GM19438 (cell line): ENCODE results near the gene NSL1.

ENCODE experiments used
- ATAC-seq: cut with Tn5 transposase; IDR thresholded peaks from one replicate; pipeline ENCODE4 v1.9.1; 2021; ENCODE audit warnings: low read depth; ENCODE audit not compliant: unreplicated experiment

The NSL1 gene, protein sequence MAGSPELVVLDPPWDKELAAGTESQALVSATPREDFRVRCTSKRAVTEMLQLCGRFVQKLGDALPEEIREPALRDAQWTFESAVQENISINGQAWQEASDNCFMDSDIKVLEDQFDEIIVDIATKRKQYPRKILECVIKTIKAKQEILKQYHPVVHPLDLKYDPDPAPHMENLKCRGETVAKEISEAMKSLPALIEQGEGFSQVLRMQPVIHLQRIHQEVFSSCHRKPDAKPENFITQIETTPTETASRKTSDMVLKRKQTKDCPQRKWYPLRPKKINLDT

DNA sequence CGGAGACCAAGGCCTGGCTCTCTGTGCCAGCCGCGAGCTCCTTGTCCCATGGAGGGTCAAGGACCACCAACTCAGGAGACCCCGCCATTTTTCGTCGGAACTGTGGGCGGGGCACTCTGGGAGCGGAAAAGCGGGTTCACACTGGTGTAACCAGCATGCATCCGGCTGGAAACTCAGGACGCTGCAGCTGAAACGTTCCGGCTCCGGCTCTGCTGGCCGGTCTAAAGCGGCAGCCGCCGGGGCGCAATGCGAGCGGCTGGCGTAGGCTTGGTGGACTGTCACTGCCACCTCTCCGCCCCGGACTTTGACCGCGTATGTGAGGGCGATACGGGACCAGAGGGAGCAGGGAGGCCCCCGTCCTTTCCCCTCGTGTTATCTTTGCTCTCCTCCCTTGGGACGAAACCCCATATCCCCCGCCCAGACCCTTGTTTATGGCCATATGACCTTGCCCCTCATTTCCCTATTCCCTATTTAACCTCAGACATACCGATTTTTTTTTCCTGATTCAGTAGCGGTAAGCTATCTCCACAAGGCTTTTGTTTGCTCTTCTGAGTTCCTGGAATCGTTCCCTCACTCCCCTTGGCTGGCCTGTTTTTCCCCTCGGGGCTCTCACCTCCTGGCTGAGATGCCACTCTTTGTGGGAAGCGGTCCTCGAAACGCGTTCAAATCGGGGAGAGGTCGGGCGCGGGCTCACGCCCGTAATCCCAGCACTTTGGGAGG, at the start of gene NSL1, which contains the start of gene TATDN3:
Gene NSL1, minus strand, starts transcription at position 102 of the 720 bp plus-strand sequence. Its CDS starts 14 bp downstream, at position 88.
Gene TATDN3, plus strand, starts transcription at position 219 of the 720 bp plus-strand sequence. Its CDS starts 28 bp downstream, at position 247.
- peak; percentile 67 for ATAC-seq

DNA sequence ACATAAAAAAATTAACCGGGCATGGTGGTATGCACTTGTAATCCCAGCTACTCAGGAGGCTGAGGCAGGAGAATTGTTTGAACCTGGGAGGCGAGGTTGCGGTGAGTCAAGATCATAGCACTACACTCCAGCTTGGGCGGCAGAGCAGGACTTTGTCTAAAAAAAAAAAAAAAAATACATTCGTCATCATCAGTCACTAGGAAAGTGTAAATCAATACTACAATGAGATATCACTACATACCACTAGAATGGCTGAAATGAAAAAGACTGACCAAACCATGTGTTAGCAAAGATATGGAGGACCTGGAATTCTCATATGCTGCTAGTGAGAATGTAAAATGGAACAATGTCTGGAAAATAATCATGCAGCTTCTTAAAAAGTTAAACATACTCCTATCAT, 46.6 kb upstream of the NSL1 start:
- no peak for ATAC-seq

DNA sequence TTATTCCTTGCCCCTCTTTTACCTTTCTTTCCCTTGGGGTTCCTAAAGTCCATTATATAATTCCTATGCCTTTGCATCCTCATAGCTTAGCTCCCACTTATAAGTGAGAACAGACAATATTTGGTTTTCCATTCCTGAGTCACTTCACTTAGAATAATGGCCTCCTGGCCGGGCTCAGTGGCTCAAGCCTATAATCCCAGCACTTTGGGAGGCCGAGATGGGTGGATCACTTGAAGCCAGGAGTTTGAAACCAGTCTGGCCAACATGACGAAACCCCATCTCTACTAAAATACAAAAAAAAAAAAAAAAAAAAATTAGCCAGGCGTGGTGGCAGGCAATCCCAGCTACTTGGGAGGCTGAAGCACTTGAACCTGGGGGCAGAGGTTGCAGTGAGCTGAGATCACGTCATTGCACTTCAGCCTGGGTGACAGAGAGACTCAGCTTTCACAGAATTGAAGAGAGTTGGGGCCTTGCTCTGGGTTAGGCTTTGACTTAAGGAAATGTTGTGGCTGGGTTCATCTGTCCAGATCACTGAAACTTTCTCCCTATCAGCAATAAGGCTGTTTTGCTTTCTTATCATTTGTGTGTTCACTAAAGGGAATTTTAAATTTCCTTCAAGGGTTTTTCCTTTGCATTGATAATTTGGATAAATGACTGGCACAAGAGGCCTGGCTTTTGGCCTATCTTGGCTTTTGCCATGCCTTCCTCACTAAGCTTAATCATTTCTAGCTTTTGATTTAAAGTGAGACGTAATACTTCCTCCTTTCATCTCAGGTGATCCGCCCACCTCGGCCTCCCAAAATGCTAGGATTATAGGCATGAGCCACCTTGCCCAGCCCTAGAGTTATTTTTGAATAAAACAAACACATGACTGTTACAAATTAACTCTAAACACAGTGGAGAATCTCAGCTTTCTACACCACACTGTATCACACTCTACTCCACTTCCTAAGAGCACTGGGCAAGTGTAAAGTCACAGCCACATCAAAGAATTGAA, 41.9 kb upstream of the NSL1 start:
- peak; percentile 83 for ATAC-seq

DNA sequence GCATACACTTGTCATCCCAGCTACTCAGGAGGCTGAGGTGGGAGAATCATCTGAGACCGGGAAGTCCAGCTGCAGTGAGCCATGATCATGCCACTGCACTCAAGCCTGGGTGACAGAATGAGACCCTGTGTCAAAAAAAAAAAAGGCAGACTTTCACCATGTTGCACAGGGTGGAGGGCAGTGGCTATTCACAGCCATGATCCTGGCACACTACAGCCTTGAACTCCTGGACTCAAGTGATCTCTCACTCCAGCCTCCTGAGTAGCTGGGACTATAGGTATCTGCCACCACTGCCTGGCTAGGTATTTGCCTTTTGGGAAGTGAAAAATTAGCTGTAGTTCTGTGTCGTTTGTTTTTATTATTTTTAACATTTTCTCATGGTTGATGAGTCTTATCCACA, 36.8 kb upstream of the NSL1 start:
- ATAC-seq: no peak

DNA sequence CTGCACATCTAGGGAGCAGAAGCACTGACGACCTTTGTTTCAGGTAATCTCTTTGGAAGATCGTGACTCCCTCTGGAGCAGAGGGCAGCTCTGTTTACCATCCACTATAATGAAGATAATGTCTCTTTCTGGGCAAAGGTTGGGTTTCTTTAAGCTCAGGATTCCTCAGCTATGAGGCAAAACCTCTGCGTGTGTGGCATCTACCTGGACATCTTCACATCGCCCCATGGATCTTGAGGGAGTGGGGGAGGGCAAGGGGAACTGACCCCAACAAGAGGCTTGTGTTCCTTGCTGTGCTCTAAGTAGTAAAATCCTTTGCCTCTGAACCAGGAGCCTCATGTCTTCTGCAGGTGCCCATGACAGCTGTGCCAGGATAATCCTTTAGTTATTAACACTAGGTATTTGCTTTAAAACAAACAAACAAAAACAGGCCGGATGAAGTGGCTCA, 36.3 kb upstream of the NSL1 start:
- no peak for ATAC-seq

DNA sequence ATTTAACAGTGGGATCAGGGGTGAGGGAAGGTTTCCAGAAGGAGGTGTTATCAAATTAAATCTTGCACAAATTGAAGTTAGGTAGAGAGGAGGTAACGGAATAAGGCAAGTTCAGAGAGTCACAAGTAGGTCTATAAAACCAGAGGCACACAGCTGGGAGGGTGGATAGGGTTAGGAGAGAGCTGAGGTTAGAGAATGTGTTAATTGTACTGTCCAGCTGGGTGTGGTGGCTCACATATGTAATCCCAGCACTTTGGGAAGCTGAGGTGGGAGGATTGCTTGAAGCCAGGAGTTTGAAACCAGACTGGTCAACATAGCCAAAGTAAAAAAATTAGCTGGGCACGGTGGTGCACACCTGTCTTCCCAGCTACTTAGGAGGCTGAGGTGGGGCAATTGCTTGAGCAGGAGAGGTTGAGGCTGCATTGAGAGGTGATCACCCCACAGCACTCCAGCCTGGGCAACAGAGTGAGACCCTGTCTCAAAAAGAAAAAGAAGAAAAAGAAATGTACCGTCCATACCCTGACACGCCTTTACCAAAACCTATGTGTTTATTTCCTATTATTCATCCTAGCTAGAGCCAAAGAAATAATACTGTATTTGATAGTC, 35.7 kb upstream of the NSL1 start:
- no peak for ATAC-seq

DNA sequence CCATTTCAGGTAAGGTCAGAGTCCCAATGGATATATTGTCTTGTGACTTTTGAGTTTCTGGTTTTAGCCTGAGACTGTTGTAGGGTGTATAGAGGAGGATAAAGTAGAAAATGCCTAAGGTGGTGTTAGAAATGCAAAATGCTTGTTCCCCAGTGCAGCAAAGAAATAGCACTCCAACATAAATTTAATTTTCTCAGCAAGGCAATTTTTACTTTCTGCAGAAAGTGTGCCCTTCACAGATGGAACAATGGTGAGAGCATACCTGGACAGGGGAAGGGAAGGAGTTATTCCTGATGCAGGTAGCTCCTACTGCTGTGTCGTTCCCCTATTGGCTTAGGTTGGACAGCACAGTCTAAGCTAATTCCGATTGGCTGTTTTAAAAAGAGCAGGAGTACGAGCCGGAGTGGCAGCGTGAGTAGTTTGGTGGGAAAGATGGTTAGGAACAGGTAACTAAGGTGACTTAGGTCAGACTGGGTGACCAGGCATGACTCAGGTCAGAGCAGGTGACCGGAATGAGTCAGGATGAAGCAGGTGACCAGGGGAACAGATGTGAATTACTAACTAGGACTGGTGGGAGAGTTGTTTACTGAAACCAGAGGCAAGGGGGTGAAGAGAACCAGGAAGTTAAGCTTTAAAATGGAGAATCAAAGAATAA, 34.3 kb upstream of the NSL1 start:
- ATAC-seq: no peak

DNA sequence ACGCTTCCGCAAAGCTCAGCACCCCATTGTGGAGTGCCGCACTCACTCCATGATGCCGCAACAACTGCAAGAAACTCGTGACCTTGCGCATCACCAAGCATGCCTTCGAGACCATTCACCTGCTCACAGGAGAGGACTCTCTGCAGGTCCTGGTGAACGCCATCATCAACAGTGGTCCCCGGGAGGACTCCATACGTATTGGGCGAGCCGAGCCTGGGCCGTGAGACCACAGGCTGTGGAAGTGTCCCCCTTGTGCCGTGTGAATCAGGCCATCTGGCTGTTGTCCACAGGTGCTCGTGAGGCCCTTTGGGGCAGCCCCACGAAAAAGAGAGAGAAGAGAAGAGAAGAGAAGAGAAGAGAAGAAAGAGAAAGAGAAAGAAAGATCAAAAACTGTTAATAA, 32.6 kb upstream of the NSL1 start:
- ATAC-seq: no peak

DNA sequence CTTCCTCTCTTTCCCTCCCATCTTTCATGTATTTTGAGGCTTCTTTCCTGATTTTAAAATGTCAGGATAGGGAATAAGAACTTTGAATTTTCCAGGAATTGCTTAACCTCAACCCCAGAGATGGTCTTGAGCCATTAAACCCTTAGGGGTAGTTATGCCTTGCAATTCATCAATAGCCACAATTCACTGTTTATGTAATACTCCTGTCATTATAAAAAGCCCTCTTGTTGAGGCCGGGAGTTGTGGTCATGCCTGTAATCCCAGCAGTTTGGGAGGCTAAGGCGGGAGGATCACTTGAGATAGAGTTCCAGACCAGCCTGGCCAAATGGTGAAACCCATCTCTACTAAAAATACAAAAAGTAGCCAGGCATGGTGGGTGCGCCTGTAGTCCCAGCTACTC, 31.4 kb upstream of the NSL1 start:
- no peak for ATAC-seq

DNA sequence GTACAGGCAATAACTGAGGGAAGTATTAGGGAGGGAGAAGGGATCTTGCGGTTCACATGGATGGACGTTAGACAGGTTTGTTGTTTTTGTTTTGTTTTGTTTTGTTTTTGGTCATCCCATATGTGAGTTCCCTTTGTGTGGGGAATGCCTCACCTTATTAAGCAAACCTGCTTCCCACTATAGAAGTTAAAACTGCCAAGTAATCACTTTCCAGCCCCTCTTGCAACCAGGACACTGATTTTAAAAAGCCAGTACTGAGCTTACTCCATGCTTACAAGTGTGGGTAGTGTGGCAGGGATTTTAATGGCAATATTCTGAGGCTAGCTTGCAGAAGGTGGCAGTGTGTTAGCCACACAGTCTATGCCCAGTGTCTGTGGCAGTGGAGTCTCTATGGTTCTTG, 29.4 kb upstream of the NSL1 start:
- no peak for ATAC-seq

DNA sequence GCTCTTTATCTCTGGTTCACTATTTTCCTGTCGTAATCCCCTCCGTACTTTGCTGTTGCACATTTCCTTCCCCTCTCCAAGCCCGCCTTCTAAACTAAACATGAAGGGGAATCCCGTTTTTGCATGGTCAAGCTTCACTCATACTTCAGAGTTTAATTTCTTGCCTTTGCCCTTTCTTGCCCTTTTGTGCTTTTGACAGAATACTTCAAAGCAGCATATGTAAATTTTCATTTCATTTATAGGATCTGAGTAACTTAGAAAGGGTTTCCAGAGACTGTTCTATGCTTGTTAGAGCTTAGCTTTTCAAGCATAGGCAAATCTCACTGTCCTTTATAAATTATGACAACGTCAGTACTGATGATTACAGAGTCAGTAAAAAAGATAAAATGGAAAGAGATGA, 28.1 kb upstream of the NSL1 start:
- ATAC-seq: no peak

DNA sequence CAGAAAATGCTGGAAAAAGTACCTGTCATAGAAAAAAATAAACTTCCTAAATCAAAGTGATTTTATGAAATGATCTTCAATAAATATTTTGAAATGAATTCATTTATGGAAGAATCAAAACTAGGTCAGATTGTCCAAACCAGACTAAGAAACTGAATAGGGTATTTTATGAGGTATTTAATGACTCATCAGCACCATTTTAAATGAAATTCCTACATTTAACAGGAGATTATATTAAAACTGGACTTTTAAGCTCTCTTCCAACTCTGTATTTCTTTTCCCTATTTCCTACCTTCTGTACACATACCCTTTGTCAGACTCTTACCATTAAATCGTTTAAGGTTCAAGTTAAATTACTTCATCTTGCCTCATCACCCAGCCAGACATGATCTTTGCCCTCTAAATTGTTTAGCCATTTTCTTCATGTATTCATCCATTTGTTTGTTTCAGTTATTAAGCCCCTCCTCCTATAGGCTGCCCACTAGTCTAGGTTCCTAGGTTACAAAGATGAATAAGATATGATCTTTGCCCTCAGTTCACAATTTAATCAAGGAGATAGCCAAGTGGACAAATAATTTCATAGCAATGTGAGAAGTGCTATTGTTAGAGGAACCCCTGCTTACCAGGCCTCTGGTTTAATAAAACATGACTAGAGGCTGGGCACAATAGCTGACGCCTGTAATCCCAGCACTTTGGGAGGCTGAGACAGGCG, 25.1 kb upstream of the NSL1 start:
- ATAC-seq: no peak

DNA sequence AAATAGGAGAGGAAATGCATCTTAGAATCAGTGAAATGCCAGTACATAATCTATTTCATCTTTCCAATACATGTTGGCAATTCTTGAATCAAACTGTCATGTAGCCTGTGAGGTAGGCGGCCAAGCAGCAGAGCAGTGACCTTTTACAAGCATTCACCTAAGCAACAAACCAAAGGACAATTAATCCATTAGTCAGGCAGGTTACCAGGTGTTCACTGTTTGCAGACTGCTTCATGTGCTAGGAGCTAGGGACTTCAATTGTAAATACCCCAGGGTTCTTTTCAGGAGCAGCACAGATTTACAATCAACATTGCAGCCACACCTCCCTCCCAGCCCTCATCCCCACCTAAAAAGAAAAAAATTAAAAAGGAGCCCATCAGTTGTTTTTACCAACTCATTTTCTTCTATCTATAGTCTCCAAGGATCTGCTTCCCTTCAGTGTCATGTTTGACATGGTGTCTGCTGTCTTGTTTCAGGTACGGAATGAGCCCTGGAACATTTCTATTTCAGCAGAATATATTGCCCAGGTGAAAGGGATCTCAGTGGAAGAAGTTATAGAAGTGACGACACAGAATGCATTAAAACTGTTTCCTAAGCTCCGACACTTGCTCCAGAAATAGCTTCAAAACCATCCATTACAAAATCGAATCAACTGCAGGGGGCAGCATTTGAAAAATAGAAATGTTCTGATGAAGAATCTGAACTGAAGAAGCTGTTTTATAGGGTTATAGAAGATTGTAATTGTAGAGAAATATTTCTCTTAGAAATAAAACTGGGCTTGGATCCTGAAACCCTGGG, 23.2 kb upstream of the NSL1 start:
- no peak for ATAC-seq

DNA sequence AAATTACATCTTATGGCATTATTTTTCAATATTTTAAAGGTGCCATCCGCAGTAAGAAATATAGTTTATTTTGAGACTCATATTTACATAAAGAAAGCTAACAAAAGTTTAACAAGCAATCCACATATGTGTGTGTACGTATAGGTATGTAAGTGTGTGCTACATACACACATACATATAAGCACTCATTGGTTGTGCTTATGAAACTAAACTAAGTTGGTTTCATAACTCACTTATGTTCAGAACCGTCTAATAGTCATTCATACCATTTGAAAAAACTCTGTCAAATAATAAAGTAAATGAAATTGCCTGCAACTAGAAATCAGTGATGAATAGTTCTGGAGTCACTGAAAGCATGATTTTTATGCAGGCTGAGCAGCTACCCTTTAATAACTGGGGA, 14.2 kb upstream of the NSL1 start:
- no peak for ATAC-seq

DNA sequence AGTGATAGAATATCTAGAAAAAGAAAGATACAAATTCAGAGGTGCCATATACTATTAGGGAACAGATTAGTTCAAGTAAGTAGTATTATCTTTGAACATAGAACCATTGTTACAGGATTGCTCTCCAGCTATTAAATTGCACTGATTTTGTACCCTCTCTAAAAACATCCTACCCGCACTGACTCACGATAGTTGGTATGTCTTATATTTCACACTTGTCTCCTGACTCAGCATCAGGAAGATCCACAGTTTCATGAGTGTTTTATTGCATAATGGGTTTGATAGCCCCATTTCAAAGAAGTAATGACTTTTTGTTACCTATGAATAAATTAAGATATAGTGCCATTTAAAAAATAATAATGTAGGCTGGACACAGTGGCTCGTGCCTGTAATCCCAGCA, 6.1 kb upstream of the NSL1 start:
- no peak for ATAC-seq

DNA sequence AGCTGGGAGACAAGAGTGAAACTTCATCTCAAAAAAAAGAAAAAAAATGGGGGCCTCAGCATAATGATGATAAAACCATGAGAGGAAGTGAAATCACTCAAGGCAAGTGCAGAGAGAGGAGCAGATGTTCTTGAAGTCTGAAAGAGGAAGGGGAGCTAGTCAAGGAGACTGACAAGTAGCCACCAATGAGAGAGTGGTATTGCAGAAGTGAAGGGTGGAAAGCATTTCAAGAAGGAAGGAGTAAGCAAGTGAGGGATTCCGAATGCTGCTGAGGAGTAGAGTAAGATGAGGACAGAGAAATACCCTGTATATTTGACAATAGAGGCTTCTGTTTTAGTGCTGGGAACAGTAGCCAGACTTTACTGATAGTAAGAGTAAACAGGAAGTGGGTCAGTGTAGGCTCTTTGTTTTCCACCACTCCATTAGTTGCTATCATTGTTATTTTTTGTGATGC, 3.0 kb upstream of the NSL1 start:
- ATAC-seq: peak; percentile 70

DNA sequence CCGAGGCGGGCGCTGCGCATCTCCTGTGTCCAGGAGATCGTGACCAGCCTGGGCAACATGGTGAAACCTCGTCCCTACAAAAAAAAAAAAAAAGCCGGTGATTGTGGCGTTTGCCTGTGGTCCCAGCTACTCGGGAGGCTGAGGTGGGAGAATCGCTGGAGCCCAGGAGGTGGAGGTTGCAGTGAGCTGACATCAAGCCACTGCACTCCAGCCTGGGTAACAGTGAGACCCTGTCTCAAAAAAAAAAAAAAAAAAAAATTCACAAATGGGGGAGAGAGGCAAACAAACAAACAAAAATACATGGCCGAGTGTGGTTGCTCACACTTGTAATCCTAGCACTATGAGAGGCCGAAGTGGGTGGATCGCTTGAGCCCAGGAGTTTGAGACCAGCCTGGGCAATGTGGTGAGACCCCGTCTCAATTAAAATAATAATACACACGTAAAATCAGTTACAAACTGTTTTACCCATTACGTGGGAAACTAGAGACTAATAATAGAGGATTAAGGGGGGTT, 875 bp upstream of the NSL1 start:
- no peak for ATAC-seq

DNA sequence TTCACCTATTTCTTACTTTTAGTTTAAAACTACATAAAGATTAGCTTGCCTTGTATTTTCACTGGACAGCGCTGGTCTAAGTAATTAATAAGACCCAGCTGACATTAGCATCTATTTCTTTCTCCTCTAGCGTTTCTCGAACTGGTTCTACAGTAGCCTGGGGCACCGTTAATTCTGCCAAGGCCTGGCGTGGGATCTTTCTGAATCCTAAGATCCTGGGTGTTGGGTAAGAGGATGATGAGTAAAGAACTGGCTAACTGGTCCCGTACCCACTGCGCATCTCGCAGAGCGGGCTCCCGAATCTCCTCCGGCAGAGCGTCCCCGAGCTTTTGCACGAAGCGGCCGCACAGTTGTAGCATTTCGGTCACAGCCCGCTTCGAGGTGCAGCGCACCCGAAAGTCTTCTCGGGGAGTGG, 309 bp downstream of the NSL1 start:
- ATAC-seq: peak; percentile 32
